NCI-H524 (cell line): Measurements from ENCODE around the gene SNIP1.
"Not testable (repeated sequence)": the region's sequence is repeated elsewhere in the genome, so short reads cannot be mapped to it uniquely, and the experiment has no call there.

Experiments
- DNase-seq, 2 experiments: peaks; one replicate each; lab custom pipeline; 2025; lab: John Stamatoyannopoulos, UW

The SNIP1 gene

DNA sequence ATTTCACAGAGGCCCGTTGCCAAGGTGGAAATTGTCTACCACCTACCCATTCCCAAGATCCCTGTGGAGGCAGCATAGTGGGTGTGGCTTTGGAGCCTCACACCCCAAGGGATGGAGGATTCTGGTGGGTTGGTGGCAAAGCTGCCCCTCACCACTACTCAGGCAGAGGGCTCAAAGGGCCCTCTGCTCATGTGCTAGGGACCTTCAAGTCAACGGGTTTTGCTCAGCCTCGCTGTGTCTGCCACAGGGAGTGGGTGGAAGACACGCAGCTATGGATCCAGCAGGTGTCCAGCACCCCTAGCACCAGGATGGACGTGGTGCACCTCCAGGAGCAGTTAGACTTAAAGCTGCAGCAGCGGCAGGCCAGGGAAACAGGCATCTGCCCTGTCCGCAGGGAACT is 5.0 kb upstream of the SNIP1 start:
- DNase-seq = no peak

DNA sequence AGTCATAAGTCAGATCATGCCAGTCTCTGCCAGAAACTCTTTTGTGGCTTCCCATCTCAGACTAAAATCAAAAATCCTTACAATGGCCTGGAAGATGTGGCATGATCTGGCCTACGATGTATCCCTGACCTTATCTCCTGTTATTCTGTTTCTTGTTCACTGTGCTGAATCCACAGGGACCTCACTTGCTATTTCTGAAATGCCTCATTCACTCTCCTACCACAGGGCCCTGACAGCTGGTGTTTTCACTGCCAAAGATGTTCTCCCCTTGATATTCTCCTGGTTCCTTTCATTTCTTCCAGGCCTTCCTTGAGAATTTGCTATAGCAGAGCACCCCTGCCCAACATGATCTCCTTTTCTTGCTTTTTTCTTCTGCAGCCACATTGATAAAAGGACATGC is 4.3 kb upstream of the SNIP1 start:
- no peak for DNase-seq

DNA sequence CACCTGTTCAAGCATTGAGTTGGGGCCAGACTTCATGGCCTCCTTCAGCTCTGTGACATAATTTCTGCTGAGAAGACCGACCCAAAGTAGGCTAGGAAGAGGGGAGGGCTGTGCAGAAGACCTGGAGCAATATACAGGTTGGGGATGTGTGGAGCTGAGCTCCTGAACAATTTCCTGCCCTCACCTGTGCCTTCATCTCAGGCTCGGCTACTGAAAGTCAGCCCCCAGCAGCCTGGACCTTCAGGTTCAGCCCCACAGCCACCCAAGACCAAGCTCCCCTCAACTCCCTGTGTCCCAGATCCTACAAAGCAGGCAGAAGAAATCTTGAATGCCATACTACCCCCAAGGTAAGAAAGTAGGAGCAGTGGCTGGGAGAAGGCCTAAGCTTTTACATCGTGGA is 3.3 kb upstream of the SNIP1 start:
- no peak for DNase-seq

DNA sequence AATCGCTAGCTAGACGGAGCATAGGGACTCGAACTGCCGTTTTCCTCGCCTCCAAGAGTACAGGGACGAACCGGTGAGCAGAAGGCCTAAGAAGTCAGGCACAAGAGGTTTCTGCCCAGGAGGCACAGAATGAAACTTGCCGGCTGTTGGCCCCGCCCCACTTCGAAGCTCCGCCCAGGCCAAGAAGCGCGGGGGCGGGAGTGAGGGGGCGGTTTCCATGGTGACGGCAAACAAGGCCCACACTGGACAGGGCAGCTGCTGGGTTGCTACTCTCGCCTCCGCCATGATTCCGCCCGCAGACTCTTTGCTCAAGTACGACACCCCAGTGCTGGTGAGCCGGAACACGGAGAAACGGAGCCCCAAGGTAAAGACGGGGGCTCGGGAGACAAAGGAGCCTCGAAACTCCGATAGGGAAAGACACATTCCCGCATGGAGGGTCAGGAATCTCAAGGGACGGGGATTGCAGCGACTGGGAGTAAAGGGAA is 2.7 kb upstream of the SNIP1 start, which contains the start of gene DNALI1:
Gene DNALI1, plus strand, starts transcription at position 229 of the 485 bp plus-strand sequence. Its CDS starts 55 bp downstream, at position 284.
- peak; percentile 82 for DNase-seq

DNA sequence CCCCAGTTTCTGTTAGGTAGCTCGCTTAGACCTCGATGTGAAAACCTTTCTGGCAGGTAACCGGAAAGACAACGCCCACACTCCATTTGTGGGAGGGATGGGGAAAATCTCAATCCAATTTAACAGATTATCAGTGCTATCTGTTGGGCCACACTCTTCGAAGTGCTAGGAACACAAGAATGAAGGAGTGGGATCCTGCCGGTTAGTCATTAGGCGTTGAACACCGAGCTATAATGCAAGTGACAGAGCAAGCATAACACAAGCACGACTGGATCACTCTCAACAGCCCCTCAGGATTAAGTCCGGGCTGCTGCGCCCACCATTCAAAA is 531 bp downstream of the SNIP1 start:
- DNase-seq = no peak

DNA sequence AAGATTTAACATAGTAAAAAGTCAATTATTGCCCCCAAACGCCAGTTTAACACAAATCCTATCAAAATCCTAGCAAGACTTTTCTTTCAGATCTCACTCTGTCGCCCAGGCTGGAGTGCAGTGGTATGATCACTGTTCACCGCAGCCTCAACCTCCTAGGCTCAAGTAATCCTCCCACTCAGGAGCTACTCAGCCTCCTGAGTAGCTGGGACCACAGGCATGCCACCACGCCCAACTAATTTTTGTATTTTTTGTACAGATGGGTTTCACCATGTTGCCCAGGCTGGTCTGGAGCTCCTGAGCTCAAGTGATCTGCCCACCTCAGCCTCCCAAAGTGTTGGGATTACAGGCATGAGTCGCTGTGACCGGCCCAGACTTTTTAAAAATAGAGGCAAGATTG is 4.8 kb downstream of the SNIP1 start:
- DNase-seq = no peak

DNA sequence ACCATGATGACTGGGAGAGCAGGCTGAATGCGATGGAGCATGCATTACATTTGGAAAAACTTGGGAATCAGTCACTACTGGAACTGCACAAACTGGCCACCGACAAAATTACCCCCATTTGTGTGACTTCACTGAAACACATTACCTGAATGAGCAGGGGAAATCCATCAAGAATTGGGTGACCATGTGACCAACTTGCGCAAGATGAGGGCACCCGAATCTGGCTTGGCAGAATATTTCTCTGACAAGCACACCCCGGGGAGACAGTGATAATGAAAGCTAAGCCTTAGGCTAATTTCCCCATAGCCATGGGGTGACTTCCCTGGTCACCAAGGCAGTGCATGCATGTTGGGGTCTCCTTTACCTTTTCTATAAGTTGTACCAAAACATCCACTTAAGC is 9.1 kb downstream of the SNIP1 start:
- no peak for DNase-seq

DNA sequence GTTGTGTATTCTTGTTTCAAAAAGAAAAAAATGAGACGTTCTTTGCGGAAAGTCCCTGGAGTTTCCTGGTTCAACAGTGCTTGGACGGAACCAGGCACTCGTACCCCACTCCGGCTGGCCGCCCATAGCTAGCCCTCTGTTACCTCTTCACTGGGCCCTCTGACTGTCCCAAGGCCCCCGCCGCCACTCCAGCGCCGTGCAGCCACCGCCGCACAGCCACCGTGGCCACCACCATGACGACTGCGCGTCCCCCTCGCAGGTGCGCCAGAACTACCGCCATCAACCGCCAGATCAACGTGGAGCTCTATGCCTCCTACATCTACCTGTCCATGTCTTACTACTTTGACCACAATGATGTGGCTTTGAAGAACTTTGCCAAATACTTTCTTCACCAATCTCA is 9.6 kb downstream of the SNIP1 start:
- DNase-seq = no peak

DNA sequence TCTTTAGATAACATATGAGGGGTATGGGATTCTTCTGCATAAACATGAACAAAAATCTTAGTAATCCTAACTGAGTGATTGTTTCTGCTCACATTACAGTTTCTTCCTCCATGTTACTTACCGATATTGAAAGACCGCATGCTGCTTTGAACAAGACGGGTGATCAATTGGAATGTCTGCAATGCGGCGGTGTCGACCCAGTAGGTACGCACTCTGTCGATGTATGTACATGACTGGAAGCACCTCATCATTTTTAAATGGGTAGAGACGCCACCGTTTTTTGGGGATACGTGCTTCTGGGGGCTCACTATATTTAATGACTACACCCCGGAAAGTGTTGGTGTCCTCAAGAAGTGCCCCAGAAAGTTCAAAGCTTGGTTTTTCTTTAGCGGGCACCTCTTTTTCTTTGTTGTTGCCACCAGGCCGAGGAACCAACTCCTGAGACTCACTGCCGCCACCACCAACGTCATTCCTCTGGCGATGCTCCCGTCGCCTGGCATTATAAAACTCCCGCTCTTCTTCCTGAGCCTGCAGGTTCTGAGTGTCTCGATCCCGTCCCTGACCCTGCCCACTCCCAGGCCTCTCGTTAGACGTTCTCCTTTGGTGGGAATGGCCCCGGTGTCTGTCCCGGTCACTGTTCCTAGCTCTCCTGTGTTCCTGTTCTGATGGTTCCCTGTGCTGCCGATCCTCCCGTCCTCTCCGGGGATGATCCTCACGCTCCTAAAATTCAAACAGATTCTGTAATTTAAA is 13.9 kb downstream of the SNIP1 start:
- DNase-seq = no peak

DNA sequence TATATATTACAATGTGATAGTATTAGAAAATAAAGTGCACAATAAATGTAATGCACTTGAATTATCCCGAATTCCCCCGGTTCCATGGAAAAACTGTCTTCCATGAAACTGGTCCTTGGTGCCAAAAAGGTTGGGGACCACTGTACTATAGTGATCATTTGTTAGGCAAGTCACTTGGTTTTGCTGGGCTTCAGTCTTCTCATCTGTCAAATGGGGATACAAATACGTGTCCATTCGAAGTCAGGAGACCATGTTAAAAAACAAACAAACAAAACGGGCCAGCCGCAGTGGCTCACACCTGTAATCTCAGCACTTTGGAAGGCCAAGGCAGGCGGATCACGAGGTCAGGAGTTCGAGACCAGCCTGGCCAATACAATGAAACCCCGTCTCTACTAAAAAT is 14.9 kb downstream of the SNIP1 start:
- DNase-seq = not testable (repeated sequence)

DNA sequence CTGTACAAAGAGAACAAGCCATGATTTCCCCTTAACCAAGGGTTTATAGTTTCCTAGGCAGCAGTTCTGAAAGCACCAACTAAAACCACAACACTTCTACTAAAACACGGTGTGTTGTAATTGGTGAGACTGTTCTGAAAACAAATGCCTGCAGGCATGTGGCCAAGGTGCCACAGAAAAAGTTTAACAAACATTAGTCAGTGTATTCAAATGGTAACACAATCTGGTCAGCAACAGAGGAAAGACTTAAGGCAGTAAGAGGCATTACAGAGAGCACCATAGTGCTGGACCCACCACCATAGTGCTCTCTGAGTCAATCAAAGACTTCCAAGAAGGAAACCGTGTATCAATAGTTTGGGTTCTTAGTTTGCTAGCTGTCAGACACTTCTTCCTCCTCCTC is 16.7 kb downstream of the SNIP1 start:
- DNase-seq = no peak

DNA sequence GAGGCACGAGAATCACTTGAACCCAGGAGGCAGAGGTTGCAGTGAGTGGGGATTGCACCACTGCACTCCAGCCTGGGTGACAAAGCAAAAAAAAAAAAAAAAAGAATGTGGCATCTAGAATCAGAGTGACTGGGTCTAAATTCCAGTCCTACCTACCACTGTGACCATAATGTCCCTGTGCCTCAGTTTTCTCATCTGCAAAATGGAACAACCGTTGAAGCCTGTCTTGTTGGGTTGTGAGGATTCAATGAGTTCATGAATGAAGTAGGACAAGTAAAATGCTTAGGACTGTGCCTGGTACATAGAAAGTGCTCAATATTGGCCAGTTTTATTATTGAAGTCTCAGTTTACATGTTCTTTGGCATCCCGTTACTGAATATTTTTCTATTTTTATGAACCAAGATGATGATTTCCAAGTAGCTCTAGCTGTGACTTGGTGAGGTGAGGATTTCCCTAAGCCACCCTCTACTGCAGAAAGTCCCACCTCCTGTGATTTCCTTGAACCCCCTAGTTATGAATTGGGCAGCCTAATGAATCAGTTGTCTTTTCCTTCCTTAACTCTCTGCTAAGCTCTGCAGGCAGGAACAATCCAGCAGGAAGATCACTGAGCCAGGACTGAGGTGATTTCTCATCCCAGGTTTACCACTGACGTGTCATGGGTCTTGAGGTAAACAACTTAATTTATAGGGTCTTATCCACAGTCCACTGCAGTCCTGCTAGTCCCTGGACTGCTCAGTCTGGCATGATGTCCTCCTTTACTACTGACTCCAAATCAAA is 20.6 kb downstream of the SNIP1 start:
- DNase-seq = no peak

DNA sequence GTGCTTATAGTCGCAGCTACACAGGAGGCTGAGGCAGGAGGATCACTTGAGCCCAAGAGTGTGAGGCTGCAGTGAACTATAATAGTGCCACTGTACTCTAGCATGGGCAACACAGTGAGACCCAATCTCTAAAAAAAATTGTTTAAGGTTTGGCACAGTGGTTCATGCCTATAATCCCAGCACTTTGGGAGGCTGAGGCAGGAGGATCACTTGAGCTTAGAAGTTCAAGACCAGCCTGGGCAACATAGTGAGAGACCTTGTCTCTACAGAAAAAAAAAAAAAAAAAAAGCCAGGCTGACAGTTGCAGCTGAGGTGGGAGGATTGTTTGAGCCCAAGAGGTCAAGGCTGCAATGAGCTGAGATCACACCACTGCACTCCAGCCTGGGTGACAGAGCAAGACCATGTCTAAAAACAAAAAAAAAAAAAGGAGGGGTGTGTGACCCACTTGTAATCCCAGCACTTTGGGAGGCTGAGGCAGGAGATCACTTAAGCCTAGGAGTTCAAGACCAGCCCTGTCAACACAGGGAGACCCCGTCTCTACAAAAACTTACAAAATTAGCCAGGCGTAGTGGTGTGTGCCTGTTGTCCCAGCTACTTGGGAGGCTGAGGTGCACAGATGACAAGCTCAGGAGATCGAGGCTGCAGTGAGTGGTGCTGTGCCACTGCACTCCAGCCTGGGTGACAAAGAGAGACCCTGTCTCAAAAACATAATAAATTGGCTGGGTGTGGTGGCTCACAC is 21.5 kb downstream of the SNIP1 start:
- DNase-seq = not testable (repeated sequence)

DNA sequence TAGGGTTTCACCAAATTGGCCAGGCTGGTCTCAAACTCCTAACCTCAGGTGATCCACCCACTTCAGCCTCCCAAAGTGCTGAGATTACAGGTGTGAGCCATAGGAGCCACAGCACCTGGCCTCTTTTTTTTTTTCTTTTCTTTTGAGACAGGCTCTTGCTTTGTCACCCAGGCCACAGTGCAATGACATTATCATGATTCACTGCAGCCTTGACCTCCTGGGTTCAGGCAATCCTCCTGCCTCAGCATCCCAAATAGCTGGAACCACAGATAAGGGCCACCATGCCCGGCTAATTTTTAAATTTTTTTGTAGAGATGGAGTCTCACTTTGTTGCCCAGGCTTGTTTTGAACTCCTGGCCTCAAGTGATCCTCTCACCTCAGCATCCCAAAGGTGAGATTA is 24.2 kb downstream of the SNIP1 start:
- not testable (repeated sequence) for DNase-seq

DNA sequence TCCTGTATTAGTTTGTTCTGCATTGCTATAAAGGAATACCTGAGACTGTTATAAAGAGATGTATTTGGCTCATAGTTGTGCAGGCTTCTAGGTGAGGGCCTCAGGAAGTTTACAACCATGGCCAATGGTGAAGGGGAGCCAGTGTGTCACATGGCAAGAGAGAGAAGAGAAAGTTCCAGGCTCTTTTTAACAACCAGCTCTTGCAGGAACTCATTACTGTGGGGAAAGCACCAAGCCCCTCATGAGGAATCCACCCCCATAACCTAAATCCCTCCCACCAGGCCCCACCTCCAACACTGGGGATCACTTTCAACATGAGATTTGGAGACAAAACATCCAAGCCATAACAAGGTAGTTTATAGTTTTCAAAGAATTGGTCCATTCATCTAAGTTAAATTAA is 34.5 kb downstream of the SNIP1 start:
- no peak for DNase-seq

DNA sequence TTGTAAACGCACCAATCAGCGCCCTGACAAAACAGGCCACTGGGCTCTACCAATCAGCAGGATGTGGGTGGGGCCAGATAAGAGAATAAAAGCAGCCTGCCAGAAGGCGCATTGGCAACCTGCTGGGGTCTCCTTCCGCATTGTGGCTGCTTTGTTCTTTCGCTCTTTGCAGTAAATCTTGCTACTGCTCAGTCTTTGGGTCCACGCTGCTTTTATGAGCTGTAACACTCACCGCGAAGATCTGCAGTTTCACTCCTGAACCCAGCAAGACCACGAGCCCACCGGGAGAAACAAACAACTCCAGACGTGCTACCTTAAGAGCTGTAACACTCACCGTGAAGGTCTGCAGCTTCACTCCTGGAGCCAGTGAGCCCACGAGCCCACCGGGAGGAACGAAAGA is 35.2 kb downstream of the SNIP1 start:
- not testable (repeated sequence) for DNase-seq

DNA sequence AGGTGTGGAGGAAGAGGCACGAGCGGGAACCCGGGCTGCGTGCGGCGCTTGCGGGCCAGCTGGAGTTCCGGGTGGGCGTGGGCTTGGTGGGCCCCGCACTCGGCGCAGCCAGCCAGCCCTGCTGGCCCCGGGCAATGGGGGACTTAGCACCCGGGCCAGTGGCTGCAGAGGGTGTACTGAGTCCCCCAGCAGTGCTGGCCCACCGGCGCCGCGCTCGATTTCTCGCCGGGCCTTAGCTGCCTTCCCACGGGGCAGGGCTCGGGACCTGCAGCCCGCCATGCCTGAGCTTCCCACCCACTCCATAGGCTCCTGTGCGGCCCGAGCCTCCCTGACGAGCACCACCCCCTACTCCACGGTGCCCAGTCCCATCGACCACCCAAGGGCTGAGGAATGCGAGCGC is 35.9 kb downstream of the SNIP1 start:
- DNase-seq = not testable (repeated sequence)

DNA sequence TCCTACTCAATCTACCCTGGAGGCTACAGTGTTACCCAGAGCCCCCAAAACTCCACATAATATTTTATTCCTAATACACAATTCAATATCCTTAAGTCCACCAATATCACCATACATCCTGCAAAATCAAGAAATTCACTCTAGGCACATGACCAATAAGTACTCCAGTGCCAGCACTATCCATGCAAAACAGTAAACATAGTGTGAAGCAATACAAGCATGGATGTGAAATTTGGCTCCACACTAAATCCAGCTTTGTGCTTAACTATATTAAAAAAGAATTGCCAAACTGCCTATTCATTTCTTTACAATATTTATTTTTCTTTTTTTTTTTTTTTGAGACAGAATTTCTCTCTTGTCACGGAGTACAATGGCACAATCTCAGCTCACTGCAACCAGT is 36.5 kb downstream of the SNIP1 start:
- DNase-seq = no peak

DNA sequence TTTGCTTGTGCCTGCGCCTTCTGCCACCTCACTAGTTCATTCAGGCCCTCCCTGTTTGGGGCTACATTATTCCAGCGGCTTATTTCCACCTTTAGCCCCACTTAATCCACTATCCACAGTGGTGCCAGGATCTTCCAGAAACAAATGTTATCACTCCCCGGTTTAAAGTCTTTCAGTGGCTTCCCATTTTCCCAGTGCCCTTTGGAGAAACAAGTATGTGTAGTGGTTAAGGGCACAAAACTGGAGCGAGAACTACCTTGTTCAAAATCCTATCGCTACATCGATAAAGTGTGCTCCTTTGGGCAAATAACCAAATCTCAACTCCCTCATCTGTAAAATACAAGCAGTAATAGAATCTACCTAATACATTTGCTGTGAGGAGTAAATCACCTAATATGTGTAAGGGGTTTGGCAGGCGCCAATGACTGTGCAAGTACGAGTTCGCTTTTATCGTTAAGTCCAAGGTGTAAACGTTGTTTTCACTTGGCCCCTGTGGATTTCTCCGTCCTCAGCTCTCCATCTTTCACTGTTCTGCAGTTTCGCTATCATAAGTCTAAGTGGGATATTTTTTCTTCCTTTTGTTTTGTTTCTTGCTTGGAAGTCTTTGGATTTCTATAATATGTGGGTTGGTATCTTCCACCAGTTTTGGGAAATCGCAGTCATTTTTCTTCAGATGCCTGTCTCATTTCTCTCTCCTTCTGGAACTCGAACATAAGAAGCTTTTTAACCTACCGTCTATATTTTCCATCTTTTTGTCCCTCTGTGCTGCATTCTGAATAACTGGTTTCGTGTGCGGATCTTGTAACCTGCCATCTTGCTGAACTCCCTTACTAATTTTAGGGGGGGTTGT is 38.7 kb downstream of the SNIP1 start:
- DNase-seq = no peak

DNA sequence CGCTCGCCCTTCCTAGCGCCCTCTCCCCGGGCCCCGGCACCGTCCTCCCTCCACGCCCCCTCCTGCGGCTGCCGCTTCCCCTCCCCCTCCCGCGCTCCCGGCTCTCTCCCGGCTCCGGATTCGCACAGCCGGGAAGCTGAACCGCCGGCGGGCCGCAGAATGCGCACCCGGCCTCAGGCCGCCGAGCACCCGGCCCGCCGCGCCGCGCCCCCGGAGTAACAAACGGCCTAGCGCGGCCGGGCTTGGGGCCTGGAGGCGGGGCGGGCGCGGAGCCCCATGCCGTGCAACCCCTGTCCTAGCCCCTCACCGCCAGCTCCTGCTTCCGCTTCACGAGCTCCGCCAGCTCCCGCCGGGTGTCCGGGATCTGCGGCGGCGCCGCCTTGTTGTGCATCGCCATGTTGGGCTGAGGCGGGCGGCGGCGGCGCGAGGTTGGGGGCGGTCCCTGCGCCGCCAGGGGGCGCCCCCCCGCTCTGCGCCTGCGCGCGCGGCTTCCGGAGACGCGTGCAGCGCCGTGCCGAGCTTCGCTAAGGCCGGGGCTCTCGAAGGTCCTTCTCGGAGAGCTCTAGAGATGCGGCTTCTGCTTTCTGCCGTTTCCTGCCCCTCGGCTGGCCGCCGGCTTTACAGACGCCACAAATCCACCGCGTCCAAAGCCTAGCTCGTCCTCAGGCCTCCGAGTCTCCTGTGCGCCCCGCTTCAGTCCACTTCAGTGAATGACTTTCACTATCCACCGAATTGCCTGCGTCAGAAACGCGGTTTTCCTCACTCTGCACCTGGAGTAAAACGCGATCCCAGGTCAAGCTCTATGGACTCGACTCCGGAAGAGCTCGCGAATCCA is 39.5 kb downstream of the SNIP1 start, which contains the start of gene MEAF6:
Gene MEAF6, minus strand, starts transcription at position 417 of the 835 bp plus-strand sequence. Its CDS starts 20 bp downstream, at position 397.
- peak; percentile 62 to 81 for DNase-seq
